PC-3 (cell line): ENCODE measurements around the gene RPL36.

ENCODE experiments used
- EZH2 ChIP-seq: fragments of 300-600 bp; sonication (generic); IDR thresholded peaks from one replicate; pipeline ENCODE4 v1.6.1; 2017; ENCODE audit warnings: antibody characterized with exemption, mild to moderate bottlenecking, low read length; ENCODE audit not compliant: unreplicated experiment
- EZH2phosphoT487 ChIP-seq: fragments of 300-600 bp; sonication (generic); IDR thresholded peaks from 2 replicates; pipeline ENCODE4 v1.6.1; 2018; ENCODE audit warnings: mild to moderate bottlenecking, antibody characterized with exemption, low read length, borderline replicate concordance
- TF ChIP-seq, protein P1 (sequence below): fragments of 300-600 bp; sonication (generic); conservative IDR thresholded peaks from 2 replicates; pipeline ENCODE4 v1.5.1; 2017; ENCODE audit warnings: antibody characterized with exemption, low read depth, mild to moderate bottlenecking, low read length

GRCh38 chr19:5700455-5701092, 10.5 kb downstream of the RPL36 start:
- TF ChIP-seq, protein P1, sequence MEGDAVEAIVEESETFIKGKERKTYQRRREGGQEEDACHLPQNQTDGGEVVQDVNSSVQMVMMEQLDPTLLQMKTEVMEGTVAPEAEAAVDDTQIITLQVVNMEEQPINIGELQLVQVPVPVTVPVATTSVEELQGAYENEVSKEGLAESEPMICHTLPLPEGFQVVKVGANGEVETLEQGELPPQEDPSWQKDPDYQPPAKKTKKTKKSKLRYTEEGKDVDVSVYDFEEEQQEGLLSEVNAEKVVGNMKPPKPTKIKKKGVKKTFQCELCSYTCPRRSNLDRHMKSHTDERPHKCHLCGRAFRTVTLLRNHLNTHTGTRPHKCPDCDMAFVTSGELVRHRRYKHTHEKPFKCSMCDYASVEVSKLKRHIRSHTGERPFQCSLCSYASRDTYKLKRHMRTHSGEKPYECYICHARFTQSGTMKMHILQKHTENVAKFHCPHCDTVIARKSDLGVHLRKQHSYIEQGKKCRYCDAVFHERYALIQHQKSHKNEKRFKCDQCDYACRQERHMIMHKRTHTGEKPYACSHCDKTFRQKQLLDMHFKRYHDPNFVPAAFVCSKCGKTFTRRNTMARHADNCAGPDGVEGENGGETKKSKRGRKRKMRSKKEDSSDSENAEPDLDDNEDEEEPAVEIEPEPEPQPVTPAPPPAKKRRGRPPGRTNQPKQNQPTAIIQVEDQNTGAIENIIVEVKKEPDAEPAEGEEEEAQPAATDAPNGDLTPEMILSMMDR = no peak
- TF ChIP-seq EZH2 (no peak), EZH2phosphoT487 (no peak)
